PC-3 (cell line): ENCODE measurements around the gene OR5AC2. TPM values are rescaled to one million over a fixed set of nuclear protein-coding genes. Genes with fewer than 3 reads are reported as not detected.

ENCODE experiments used
- ATAC-seq: fragments of 200-7000 bp; cut with Tn5 transposase; 2 replicates; pipeline ENCODE4 v1.9.1; 2020; ENCODE audit warnings: mild to moderate bottlenecking, moderate library complexity
- BruUV-seq: library from RNA; stranded (reverse); fragments of 400-500 nt; replicated peaks from 2 replicates; lab custom pipeline; 2021; lab: Mats Ljungman, UMichigan
- CTCF ChIA-PET: fragments of 300-600 bp; sonication (Branson Sonifier 250); formaldehyde crosslinking; loops from one replicate; lab custom pipeline; 2022; ENCODE audit warnings: antibody characterized with exemption; lab: Charles Lee
- POLR2A ChIA-PET: fragments of 300-600 bp; sonication (Branson Sonifier 250); formaldehyde crosslinking; loops from one replicate; lab custom pipeline; 2022; ENCODE audit warnings: antibody characterized with exemption; ENCODE audit not compliant: unreplicated experiment; lab: Charles Lee
- DNase-seq: peaks from one replicate; pipeline ENCODE4 v3.0.0-alpha.2; 2015
- H2AFZ ChIP-seq: fragments of 300-600 bp; sonication (generic); 2 replicates; pipeline ENCODE4 v1.6.0; 2016; ENCODE audit warnings: antibody characterized with exemption, low read length
- H3F3A ChIP-seq: fragments of 300-600 bp; sonication (generic); one replicate; pipeline ENCODE4 v1.6.0; 2017; ENCODE audit warnings: antibody characterized with exemption, low read length, control low read depth, mild to moderate bottlenecking; ENCODE audit not compliant: unreplicated experiment
- H3K27ac ChIP-seq: fragments of 300-600 bp; sonication (generic); 2 replicates; pipeline ENCODE4 v1.5.1; 2016; ENCODE audit warnings: mild to moderate bottlenecking, low read length
- H3K27me3 ChIP-seq: fragments of 300-600 bp; sonication (generic); 2 replicates; pipeline ENCODE4 v1.6.1; 2016; ENCODE audit warnings: low read length, mixed read lengths
- H3K36me3 ChIP-seq: fragments of 300-600 bp; sonication (generic); 2 replicates; pipeline ENCODE4 v1.6.1; 2016; ENCODE audit warnings: low read depth, mixed run types, low read length, mixed read lengths
- H3K4me1 ChIP-seq: fragments of 300-600 bp; sonication (generic); 2 replicates; pipeline ENCODE4 v1.5.1; 2016; ENCODE audit warnings: low read length; ENCODE audit not compliant: insufficient read depth
- H3K4me2 ChIP-seq: fragments of 300-600 bp; sonication (generic); 2 replicates; pipeline ENCODE4 v1.6.0; 2016; ENCODE audit warnings: low read length
- H3K4me3 ChIP-seq: fragments of 300-600 bp; sonication (generic); 2 replicates; pipeline ENCODE4 v1.5.1; 2016; ENCODE audit warnings: mild to moderate bottlenecking, low read length, mixed read lengths
- H3K79me2 ChIP-seq: fragments of 300-600 bp; sonication (generic); 2 replicates; pipeline ENCODE4 v1.6.1; 2017; ENCODE audit warnings: low read length, mixed read lengths
- H3K9ac ChIP-seq: fragments of 300-600 bp; sonication (generic); 2 replicates; pipeline ENCODE4 v1.6.0; 2016; ENCODE audit warnings: mild to moderate bottlenecking, low read length
- H3K9me2 ChIP-seq: fragments of 300-600 bp; sonication (generic); replicated peaks from 2 replicates; pipeline ENCODE4 v1.6.1; 2016; ENCODE audit warnings: mixed run types, low read length, mixed read lengths
- H3K9me3 ChIP-seq: fragments of 300-600 bp; sonication (generic); 2 replicates; pipeline ENCODE4 v1.6.1; 2016; ENCODE audit warnings: low read length, mixed read lengths
- H4K20me1 ChIP-seq: fragments of 300-600 bp; sonication (generic); 2 replicates; pipeline ENCODE4 v1.6.1; 2016; ENCODE audit warnings: low read length, mixed read lengths
- CTCF ChIP-seq: fragments of 300-600 bp; sonication (generic); conservative IDR thresholded peaks from 2 replicates; pipeline ENCODE4 v1.5.1; 2017; ENCODE audit warnings: antibody characterized with exemption, low read depth, mild to moderate bottlenecking, low read length
- EZH2 ChIP-seq: fragments of 300-600 bp; sonication (generic); IDR thresholded peaks from one replicate; pipeline ENCODE4 v1.6.1; 2017; ENCODE audit warnings: antibody characterized with exemption, mild to moderate bottlenecking, low read length; ENCODE audit not compliant: unreplicated experiment
- EZH2phosphoT487 ChIP-seq: fragments of 300-600 bp; sonication (generic); IDR thresholded peaks from 2 replicates; pipeline ENCODE4 v1.6.1; 2018; ENCODE audit warnings: mild to moderate bottlenecking, antibody characterized with exemption, low read length, borderline replicate concordance
- intact Hi-C: fragments of 100-400 bp; cut with micrococcal nuclease; formaldehyde crosslinking; loops from 2 replicates; pipeline ENCODE4 v1.9.0; 2023
- total RNA-seq: library from RNA; depleted of rRNA; stranded (reverse); fragments of >200 nt; gene quantifications from 2 replicates; pipeline ENCODE4 v1.2.3, GENCODE V29; 2014; rRNA removed

The OR5AC2 gene
- total RNA-seq, 1 experiment from 2014 or later = not detected

DNA sequence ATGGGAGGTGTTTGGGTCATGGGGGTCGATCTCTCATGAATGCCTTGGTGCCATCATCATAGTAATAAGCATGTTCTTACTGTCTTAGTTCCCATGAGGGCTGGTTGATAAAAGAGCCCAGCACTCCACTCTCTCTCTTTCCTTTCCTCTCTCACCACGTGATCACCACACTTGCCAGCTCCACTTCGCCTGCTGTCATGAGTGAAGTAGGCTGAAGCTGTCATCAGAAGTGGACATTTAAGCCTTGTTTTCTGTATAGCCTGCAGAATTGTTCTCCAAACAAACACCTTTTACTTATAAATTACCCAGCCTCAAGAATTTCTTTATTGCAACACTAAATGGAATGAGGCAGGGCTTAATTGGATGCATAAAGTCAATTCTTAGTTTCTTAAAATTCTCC lies 49.7 kb downstream of the OR5AC2 start:
- POLR2A ChIA-PET = no interaction called here
- H3K4me3 ChIP-seq = no peak overlapping the region
- BruUV-seq = no TSS peak
- H3K9me2 ChIP-seq = no peaks in the 10 kb centered on the region
- H2AFZ ChIP-seq = no peak overlapping the region
- no peaks in the 10 kb centered on the region for H3K36me3 ChIP-seq
- no peak overlapping the region for H3K27ac ChIP-seq
- no peak for ATAC-seq
- intact Hi-C loops = no loop called here
- DNase-seq = no peak
- TF ChIP-seq EZH2 (no peak), EZH2phosphoT487 (no peak), CTCF (no peak)
- CTCF ChIA-PET = no interaction called here
- no peaks in the 10 kb centered on the region for H3F3A ChIP-seq
- no peaks in the 10 kb centered on the region for H3K79me2 ChIP-seq
- no peak overlapping the region for H3K4me2 ChIP-seq
- no peaks in the 10 kb centered on the region for H3K4me1 ChIP-seq
- no peaks in the 10 kb centered on the region for H4K20me1 ChIP-seq
- no peaks in the 10 kb centered on the region for H3K9me3 ChIP-seq
- peaks cover 27% of the 10 kb centered on the region for H3K27me3 ChIP-seq
- no peak overlapping the region for H3K9ac ChIP-seq

Other genes with a start within 250 kb of the OR5AC2 start
- 31.0 and 46.4 TPM in 2 replicates for gene RIOX2, start 114.7 kb upstream of the OR5AC2 start, total RNA-seq
- not detected in 2 replicates for gene GABRR3, start 51.9 kb upstream of the OR5AC2 start, total RNA-seq
- not detected in 2 replicates for gene OR5H1, start 43.5 kb downstream of the OR5AC2 start, total RNA-seq
- not detected in 2 replicates for gene OR5H14, start 60.3 kb downstream of the OR5AC2 start, total RNA-seq
- gene OR5H15, start 79.5 kb downstream of the OR5AC2 start, total RNA-seq = not detected in 2 replicates
- not detected in 2 replicates for gene OR5H6, start 177.1 kb downstream of the OR5AC2 start, total RNA-seq
- gene OR5H2, start 195.3 kb downstream of the OR5AC2 start, total RNA-seq = not detected in 2 replicates